Mesendoderm (in vitro differentiated cells): Measurements from ENCODE around the gene TRAPPC2L.

Experiments used
- DNase-seq: peaks from one replicate; pipeline ENCODE4 v3.0.0; 2013
- H2AK5ac ChIP-seq: 2 replicates; pipeline ENCODE4 v1.6.1; 2013; ENCODE audit warnings: low read length, inconsistent platforms
- H2BK120ac ChIP-seq: 2 replicates; pipeline ENCODE4 v1.6.1; 2013; ENCODE audit warnings: low read depth, mild to moderate bottlenecking, low read length, moderate library complexity, mixed read lengths
- H2BK15ac ChIP-seq: replicated peaks from 2 replicates; pipeline ENCODE4 v1.6.1; 2013; ENCODE audit warnings: low read depth, mild to moderate bottlenecking, moderate library complexity
- H2BK5ac ChIP-seq: 2 replicates; pipeline ENCODE4 v1.6.1; 2013; ENCODE audit warnings: low read length, inconsistent platforms
- H3K18ac ChIP-seq: 2 replicates; pipeline ENCODE4 v1.6.1; 2013; ENCODE audit warnings: mild to moderate bottlenecking, low read length, mixed read lengths
- H3K23ac ChIP-seq: one replicate; pipeline ENCODE4 v1.6.1; 2013; ENCODE audit warnings: low read length
- H3K27ac ChIP-seq: 2 replicates; pipeline ENCODE4 v1.5.1; 2013; ENCODE audit warnings: low read depth, mild to moderate bottlenecking, inconsistent platforms, low read length, moderate library complexity
- H3K27me3 ChIP-seq: 2 replicates; pipeline ENCODE4 v1.6.1; 2013; ENCODE audit warnings: low read length, control low read depth, mild to moderate bottlenecking, inconsistent platforms; ENCODE audit not compliant: insufficient read depth, poor library complexity
- H3K36me3 ChIP-seq: 2 replicates; pipeline ENCODE4 v1.6.1; 2013; ENCODE audit warnings: low read length, inconsistent platforms; ENCODE audit not compliant: control insufficient read depth, insufficient read depth
- H3K4ac ChIP-seq: one replicate; pipeline ENCODE4 v1.6.1; 2013; ENCODE audit warnings: low read depth, mild to moderate bottlenecking, low read length, moderate library complexity
- H3K4me1 ChIP-seq: 2 replicates; pipeline ENCODE4 v1.6.1; 2013; ENCODE audit warnings: low read depth, low read length, inconsistent platforms; ENCODE audit not compliant: control insufficient read depth
- H3K4me2 ChIP-seq: 2 replicates; pipeline ENCODE4 v1.6.1; 2013; ENCODE audit warnings: low read length
- H3K4me3 ChIP-seq: 2 replicates; pipeline ENCODE4 v1.5.1; 2013; ENCODE audit warnings: mild to moderate bottlenecking, low read length
- H3K56ac ChIP-seq: one replicate; pipeline ENCODE4 v1.6.1; 2013; ENCODE audit warnings: low read length
- H3K79me1 ChIP-seq: 2 replicates; pipeline ENCODE4 v1.6.1; 2013; ENCODE audit warnings: low read length, inconsistent platforms
- H3K79me2 ChIP-seq: 2 replicates; pipeline ENCODE4 v1.6.1; 2013; ENCODE audit warnings: mild to moderate bottlenecking, low read length; ENCODE audit not compliant: control insufficient read depth, insufficient read depth
- H3K9ac ChIP-seq: 2 replicates; pipeline ENCODE4 v1.6.1; 2013; ENCODE audit warnings: low read length, inconsistent platforms
- H4K5ac ChIP-seq: one replicate; pipeline ENCODE4 v1.6.1; 2013; ENCODE audit warnings: low read length
- H4K8ac ChIP-seq: one replicate; pipeline ENCODE4 v1.6.1; 2013; ENCODE audit warnings: low read depth, mild to moderate bottlenecking, control low read depth, low read length, moderate library complexity
- WGBS: extraction: QIAGEN DNeasy Blood & Tissue Kit; methylation state at CpG from one replicate; pipeline ENCODE4 v1.1.7; 2013; ENCODE audit warnings: low lambda C conversion rate, missing lambda C conversion rate; ENCODE audit not compliant: insufficient coverage; ENCODE audit errors: extremely low coverage; 5-methylcytosine and 5-hydroxymethylcytosine counted together

Gene TRAPPC2L

DNA sequence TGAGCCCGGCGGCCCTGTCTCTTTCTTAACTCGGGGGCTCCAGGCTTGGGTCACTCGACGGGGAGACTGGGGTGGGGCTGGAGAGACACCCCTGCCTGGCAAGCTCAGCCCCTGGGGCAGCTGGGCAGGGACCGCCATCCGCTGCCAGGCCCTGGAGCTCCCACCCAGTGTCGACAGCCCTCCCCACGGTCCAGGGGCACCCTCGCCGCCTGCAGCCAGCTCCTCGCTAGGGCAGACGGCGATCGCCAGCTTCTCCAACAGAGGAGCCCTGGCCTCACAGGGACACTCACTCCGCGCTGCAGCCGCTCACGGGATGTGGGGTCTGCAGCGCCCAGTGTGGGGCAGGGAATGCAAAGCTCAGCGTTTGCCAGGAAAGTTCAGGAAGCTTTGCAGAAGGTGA, 29.2 kb upstream of the TRAPPC2L start:
- Histone ChIP-seq H2BK5ac (no peak overlapping the region), H3K79me2 (no peaks in the 10 kb centered on the region), H3K27me3 (no peaks in the 10 kb centered on the region), H3K79me1 (no peaks in the 10 kb centered on the region), H3K4me1 (no peaks in the 10 kb centered on the region), H3K23ac (no peak overlapping the region), H3K27ac (no peak overlapping the region), H3K56ac (no peak overlapping the region), H3K4ac (no peak overlapping the region), H4K8ac (no peak overlapping the region), H3K4me2 (no peak overlapping the region), H3K36me3 (no peaks in the 10 kb centered on the region), H3K18ac (no peak overlapping the region), H3K9ac (no peak overlapping the region), H2AK5ac (no peak overlapping the region), H4K5ac (no peak overlapping the region), H3K4me3 (no peak overlapping the region), H2BK15ac (no peak overlapping the region), H2BK120ac (no peak overlapping the region)
- no CpG with 5 or more reads among the region's 21 CpGs for WGBS
- DNase-seq, result no peak

DNA sequence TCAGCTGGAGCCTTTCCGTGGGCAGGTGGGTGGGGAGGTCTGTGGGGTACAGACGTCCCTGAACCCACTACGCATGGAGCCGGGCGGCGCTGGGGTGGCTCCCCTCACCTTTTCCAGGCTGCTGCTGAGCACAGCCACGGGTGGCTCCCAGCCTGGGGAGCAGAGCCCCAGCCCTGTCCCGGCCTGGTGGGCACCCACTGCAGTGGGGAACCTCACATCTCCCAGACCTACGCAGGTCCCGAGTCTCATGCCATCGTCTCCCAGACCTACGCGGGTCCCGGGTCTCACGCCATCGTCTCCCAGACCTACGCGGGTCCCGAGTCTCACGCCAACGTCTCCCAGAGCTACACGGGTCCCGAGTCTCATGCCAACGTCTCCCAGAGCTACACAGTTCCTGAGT, 28.2 kb upstream of the TRAPPC2L start:
- Histone ChIP-seq H3K4me1 (no peaks in the 10 kb centered on the region), H3K9ac (no peak overlapping the region), H4K5ac (no peak overlapping the region), H3K79me2 (no peaks in the 10 kb centered on the region), H4K8ac (no peak overlapping the region), H3K4me3 (no peak overlapping the region), H3K27ac (no peak overlapping the region), H3K36me3 (no peaks in the 10 kb centered on the region), H3K79me1 (no peaks in the 10 kb centered on the region), H3K56ac (no peak overlapping the region), H3K27me3 (no peaks in the 10 kb centered on the region), H3K18ac (no peak overlapping the region), H3K4me2 (no peak overlapping the region), H3K23ac (no peak overlapping the region), H3K4ac (no peak overlapping the region), H2AK5ac (no peak overlapping the region), H2BK120ac (no peak overlapping the region), H2BK5ac (no peak overlapping the region), H2BK15ac (no peak overlapping the region)
- no CpG with 5 or more reads among the region's 24 CpGs for WGBS
- no peak for DNase-seq

DNA sequence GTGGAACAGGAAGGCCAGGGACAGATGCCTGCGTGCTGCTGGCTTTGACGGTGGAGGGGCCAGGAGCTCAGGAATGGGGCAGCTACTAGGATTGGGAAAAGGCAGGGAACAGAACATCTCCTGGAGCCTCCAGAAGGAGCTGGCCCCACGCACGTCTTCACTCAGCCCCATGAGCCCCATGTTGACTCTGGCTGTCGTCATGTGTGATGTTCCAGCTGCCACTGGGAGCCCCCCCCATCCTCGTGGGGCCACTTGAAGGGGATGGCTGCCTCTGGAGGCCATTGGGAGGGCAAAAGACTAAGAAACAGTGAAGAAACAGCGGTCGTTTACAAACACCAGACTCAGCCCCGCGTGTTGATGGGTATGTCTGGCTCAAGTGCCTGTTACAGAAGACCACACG, 26.7 kb upstream of the TRAPPC2L start:
- no peak overlapping the region for H4K8ac ChIP-seq
- no peak overlapping the region for H3K27ac ChIP-seq
- no peak overlapping the region for H3K4ac ChIP-seq
- DNase-seq, result no peak
- no peak overlapping the region for H3K4me3 ChIP-seq
- H3K79me1 ChIP-seq, result no peaks in the 10 kb centered on the region
- H3K4me1 ChIP-seq, result no peaks in the 10 kb centered on the region
- no peaks in the 10 kb centered on the region for H3K27me3 ChIP-seq
- no peaks in the 10 kb centered on the region for H3K79me2 ChIP-seq
- no peak overlapping the region for H2BK120ac ChIP-seq
- no peak overlapping the region for H3K56ac ChIP-seq
- no peak overlapping the region for H2AK5ac ChIP-seq
- no peak overlapping the region for H4K5ac ChIP-seq
- H3K4me2 ChIP-seq, result no peak overlapping the region
- H3K9ac ChIP-seq, result no peak overlapping the region
- no peak overlapping the region for H2BK5ac ChIP-seq
- WGBS, result no CpG with 5 or more reads among the region's 11 CpGs
- no peaks in the 10 kb centered on the region for H3K36me3 ChIP-seq
- no peak overlapping the region for H2BK15ac ChIP-seq
- no peak overlapping the region for H3K23ac ChIP-seq
- no peak overlapping the region for H3K18ac ChIP-seq

DNA sequence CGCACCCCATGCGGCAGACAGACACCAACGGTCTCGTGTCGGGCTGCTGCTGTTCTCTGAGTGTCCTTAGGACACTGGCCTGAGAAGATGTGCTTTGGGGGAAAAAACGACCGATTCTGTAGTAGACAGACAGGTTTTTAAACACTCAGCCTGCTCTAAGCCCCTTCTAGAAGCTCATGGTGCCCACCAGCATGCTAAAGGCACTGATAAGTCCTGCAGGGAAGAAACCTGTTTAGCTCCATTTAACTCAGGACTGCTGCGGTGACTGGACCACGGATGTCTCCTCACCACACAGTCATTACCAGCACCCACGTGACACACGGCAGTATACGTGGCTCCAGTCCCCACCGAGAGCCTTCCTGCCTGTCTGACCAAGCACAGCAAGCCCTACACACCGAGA, 26.1 kb upstream of the TRAPPC2L start:
- Histone ChIP-seq H3K27me3 (no peaks in the 10 kb centered on the region), H4K8ac (no peak overlapping the region), H2AK5ac (no peak overlapping the region), H3K79me1 (no peaks in the 10 kb centered on the region), H3K18ac (no peak overlapping the region), H3K79me2 (no peaks in the 10 kb centered on the region), H3K4ac (no peak overlapping the region), H3K23ac (no peak overlapping the region), H3K9ac (no peak overlapping the region), H3K4me3 (no peak overlapping the region), H4K5ac (no peak overlapping the region), H3K27ac (no peak overlapping the region), H3K36me3 (no peaks in the 10 kb centered on the region), H3K4me1 (no peaks in the 10 kb centered on the region), H2BK5ac (no peak overlapping the region), H3K56ac (no peak overlapping the region), H2BK120ac (no peak overlapping the region), H3K4me2 (no peak overlapping the region), H2BK15ac (no peak overlapping the region)
- DNase-seq, result no peak
- WGBS, result no CpG with 5 or more reads among the region's 14 CpGs

DNA sequence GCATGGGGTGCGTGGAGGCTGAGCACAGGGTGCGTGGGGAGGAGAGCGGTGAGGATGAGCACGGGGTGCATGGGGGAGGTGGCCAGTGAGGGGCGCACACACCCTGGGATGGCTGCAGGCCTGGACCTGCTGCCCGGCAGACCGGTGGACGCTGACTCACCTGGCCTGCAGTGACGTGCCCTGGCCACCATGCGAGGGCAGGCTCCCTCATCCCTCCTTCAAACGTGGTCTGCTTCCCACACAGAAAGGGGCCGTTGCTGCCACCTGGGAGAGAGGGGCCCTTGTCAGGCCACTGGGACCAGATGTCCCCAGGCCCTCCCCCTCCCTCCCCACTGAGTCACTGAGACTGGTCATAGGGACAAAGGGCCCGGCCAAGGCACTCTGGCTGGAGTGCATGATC, 25.1 kb upstream of the TRAPPC2L start:
- Histone ChIP-seq H3K27ac (no peak overlapping the region), H2BK5ac (no peak overlapping the region), H3K4me1 (no peaks in the 10 kb centered on the region), H3K9ac (no peak overlapping the region), H2BK120ac (no peak overlapping the region), H3K36me3 (no peaks in the 10 kb centered on the region), H3K4ac (no peak overlapping the region), H3K23ac (no peak overlapping the region), H3K4me2 (no peak overlapping the region), H3K18ac (no peak overlapping the region), H2BK15ac (no peak overlapping the region), H2AK5ac (no peak overlapping the region), H4K8ac (no peak overlapping the region), H3K56ac (peak overlapping the region; percentile 25), H3K27me3 (no peaks in the 10 kb centered on the region), H4K5ac (no peak overlapping the region), H3K79me2 (no peaks in the 10 kb centered on the region), H3K4me3 (no peak overlapping the region), H3K79me1 (no peaks in the 10 kb centered on the region)
- no CpG with 5 or more reads among the region's 13 CpGs for whole genome bisulfite sequencing
- DNase-seq, result no peak

DNA sequence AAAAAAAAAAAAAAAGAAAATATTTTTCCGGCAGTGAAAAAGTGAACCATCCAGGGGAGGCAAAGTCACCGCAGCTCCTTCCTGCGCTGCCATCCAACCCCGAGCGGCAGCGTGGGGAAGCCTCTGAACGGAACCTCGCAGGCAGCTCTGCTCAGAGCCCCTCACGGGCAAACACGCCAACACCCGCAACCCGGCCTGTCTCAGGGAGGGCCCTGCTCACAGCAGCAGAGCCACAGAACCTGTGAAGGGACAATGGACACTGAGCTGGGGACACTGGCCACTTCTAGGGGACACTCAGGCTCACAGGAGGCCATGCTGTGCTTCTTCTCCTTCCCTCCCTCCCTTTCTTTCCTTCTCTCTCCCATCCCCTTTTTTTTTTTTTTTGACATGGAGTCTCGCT, 23.8 kb upstream of the TRAPPC2L start:
- H3K9ac ChIP-seq, result no peak overlapping the region
- H3K4me3 ChIP-seq, result no peak overlapping the region
- no peaks in the 10 kb centered on the region for H3K27me3 ChIP-seq
- H2BK15ac ChIP-seq, result no peak overlapping the region
- no peak overlapping the region for H2BK5ac ChIP-seq
- H3K36me3 ChIP-seq, result no peaks in the 10 kb centered on the region
- no peak overlapping the region for H4K8ac ChIP-seq
- no peak overlapping the region for H4K5ac ChIP-seq
- H2AK5ac ChIP-seq, result no peak overlapping the region
- H3K4ac ChIP-seq, result no peak overlapping the region
- H3K27ac ChIP-seq, result no peak overlapping the region
- H3K4me1 ChIP-seq, result no peaks in the 10 kb centered on the region
- no peaks in the 10 kb centered on the region for H3K79me2 ChIP-seq
- DNase-seq, result no peak
- H3K56ac ChIP-seq, result no peak overlapping the region
- no peak overlapping the region for H3K18ac ChIP-seq
- H3K23ac ChIP-seq, result no peak overlapping the region
- no peak overlapping the region for H2BK120ac ChIP-seq
- no CpG with 5 or more reads among the region's 13 CpGs for WGBS
- no peaks in the 10 kb centered on the region for H3K79me1 ChIP-seq
- no peak overlapping the region for H3K4me2 ChIP-seq
